HG03159 (cell line): ENCODE results near the gene RPS10.
"Not testable (repeated sequence)": the region's sequence is repeated elsewhere in the genome, so short reads cannot be mapped to it uniquely, and the experiment has no call there.

Experiments
- ATAC-seq: cut with Tn5 transposase; IDR thresholded peaks from one replicate; pipeline ENCODE4 v1.9.1; 2021; ENCODE audit warnings: mild to moderate bottlenecking, moderate library complexity; ENCODE audit not compliant: unreplicated experiment

RPS10 gene

DNA sequence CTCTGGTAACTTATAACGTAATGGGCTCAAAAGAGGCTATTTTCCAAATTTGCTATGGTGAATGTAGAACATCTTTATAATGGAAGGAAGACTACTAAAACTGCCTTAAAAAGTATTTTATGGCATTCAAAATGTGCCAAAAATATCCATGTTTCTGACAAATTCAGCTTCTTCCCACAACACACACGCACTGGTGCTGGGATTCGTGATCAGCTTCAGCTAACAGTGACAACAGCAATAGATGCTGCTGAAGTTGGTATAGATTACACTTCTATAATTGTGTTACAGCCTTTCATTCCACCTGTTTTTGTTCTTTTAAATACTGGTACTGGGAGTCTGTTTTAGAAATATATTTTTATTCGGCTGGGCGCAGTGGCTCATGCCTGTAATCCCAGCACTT, 52.4 kb downstream of the RPS10 start:
- ATAC-seq = no peak

- ATAC-seq = not testable (repeated sequence)
Observed at GRCh38 chr6:34371865-34372264, 54.0 kb downstream of the RPS10 start.

- ATAC-seq = no peak
Observed at GRCh38 chr6:34370361-34370760, 55.5 kb downstream of the RPS10 start.

- ATAC-seq = no peak
Observed at GRCh38 chr6:34369385-34369784, 56.5 kb downstream of the RPS10 start.
